Breast epithelium (tissue), 4 donors: ENCODE results near the gene CRTC3. TPM values are rescaled to one million over a fixed set of nuclear protein-coding genes. Genes with fewer than 3 reads are reported as not detected.
"Not testable (repeated sequence)": the region's sequence is repeated elsewhere in the genome, so short reads cannot be mapped to it uniquely, and the experiment has no call there.

Source experiments
- DNase-seq, 2 donors: peaks; one replicate each; pipeline ENCODE4 v3.0.0-alpha.2; 2019; ENCODE audit warnings: low spot score in 2 of 2
- H3K27ac ChIP-seq, 2 donors: fragments of 200-600 bp; sonication (generic) in 1 of 2; one replicate each; pipeline ENCODE4 v1.5.1; 2016 to 2019; ENCODE audit warnings: mild to moderate bottlenecking in 1 of 2
- H3K27me3 ChIP-seq, 2 donors: fragments of 200-600 bp; sonication (generic) in 1 of 2; one replicate each; pipeline versions ENCODE4 v1.5.1 to v1.6.0; 2017 to 2019; ENCODE audit warnings: control low read depth in 1 of 2, mild to moderate bottlenecking in 1 of 2
- H3K36me3 ChIP-seq: fragments of 200-600 bp; one replicate; pipeline ENCODE4 v1.5.1; 2019
- H3K4me1 ChIP-seq, 2 donors: fragments of 200-600 bp; sonication (generic); one replicate each; pipeline ENCODE4 v1.5.1; 2016 to 2019; ENCODE audit warnings: control low read depth in 1 of 2
- H3K4me3 ChIP-seq, 3 donors: fragments of 200-600 bp; sonication (generic); 1 replicate in 2 of 3; 2 replicates in 1 of 3; pipeline ENCODE4 v1.5.1; 2016 to 2019; ENCODE audit warnings: mild to moderate bottlenecking in 3 of 3, moderate library complexity in 2 of 3
- H3K9me3 ChIP-seq, 2 donors: fragments of 200-600 bp; sonication (generic) in 1 of 2; one replicate each; pipeline ENCODE4 v1.5.1; 2016 to 2019; ENCODE audit warnings: control low read depth in 1 of 2
- POLR2A ChIP-seq: fragments of 450-650 bp; IDR thresholded peaks from one replicate; pipeline ENCODE4 v1.6.1; 2016; ENCODE audit warnings: antibody characterized with exemption, mild to moderate bottlenecking, moderate library complexity
- POLR2AphosphoS5 ChIP-seq, 3 donors: sonication (generic); formaldehyde crosslinking; IDR thresholded peaks; one replicate each; pipeline ENCODE4 v1.6.1; 2017; ENCODE audit warnings: antibody characterized with exemption in 3 of 3
- intact Hi-C: fragments of 100-400 bp; cut with DNase I; formaldehyde crosslinking; loops from one replicate; pipeline ENCODE4 v1.15.1; 2023; ENCODE audit warnings: low total_unique reads
- total RNA-seq, 3 donors: library from RNA; depleted of rRNA; stranded (reverse); fragments of >200 nt; gene quantifications; one replicate each; pipeline ENCODE4 v1.1.0, GENCODE V29; 2016
- TF ChIP-seq, protein P1 (sequence below), 3 donors: fragments of 450-650 bp; IDR thresholded peaks; one replicate each; pipeline ENCODE4 v1.5.1; 2016 to 2017; ENCODE audit warnings: antibody characterized with exemption in 3 of 3, mild to moderate bottlenecking in 3 of 3, moderate library complexity in 3 of 3

CRTC3 gene
- total RNA-seq, 3 donors from 2014 or later, result 29.4 to 40.6 (median 36.2) TPM

DNA sequence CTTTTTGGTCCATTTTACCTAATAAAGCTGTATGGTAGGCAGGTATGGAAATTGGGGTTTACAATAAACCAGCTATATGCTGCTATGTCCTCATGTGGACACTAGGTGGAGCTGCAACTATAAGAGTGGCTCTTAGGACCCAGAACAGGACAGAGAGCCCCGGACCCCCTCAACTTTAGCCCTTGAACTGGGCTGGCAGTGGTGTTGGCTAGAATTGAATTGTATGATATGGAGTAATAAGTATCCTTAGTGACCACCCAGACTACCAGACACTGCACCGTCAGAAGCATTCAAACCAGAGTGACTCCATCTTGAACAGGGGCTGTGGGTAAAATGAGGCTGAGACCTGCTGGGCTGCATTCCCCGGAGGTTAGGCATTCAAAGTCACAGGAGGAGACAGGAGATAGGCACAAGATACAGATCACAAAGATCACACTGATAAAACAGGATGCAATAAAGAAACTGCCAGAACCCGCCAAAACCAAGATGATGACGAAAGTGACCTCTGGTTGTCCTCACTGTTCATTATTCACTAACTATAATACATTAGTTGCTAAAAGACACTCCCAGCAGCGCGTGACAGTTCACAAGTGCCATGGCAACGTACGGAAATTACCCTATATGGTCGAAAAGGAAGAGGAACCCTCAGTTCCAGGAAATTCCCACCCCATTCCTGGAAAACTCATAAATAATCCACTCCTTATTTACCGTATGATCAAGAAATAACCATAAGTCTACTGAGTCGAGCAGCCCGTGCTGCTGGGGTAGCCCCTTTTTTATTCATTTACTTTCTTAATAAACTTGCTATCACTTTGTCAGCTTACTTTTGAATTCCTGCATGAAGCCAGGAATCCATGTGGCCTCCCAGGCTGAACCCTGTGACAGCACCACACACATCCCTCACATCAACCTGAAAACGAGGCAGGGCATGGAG is 118.7 kb downstream of the CRTC3 start:
- DNase-seq, result peak in 1 of 2 donors; percentile 66
- no peak overlapping the region for H3K4me3 ChIP-seq
- H3K36me3 ChIP-seq, result no peaks in the 10 kb centered on the region
- intact Hi-C loops, result loop anchor here (5.0 kb wide), 1 partner anchor 239 kb away; no protein-coding TSS in a partner anchor
- TF ChIP-seq POLR2AphosphoS5 (IDR thresholded peaks at IDR 0.05), result peak; percentile 60 to 68 (median 63)
- TF ChIP-seq POLR2A, result no peak
- TF ChIP-seq, protein P1, sequence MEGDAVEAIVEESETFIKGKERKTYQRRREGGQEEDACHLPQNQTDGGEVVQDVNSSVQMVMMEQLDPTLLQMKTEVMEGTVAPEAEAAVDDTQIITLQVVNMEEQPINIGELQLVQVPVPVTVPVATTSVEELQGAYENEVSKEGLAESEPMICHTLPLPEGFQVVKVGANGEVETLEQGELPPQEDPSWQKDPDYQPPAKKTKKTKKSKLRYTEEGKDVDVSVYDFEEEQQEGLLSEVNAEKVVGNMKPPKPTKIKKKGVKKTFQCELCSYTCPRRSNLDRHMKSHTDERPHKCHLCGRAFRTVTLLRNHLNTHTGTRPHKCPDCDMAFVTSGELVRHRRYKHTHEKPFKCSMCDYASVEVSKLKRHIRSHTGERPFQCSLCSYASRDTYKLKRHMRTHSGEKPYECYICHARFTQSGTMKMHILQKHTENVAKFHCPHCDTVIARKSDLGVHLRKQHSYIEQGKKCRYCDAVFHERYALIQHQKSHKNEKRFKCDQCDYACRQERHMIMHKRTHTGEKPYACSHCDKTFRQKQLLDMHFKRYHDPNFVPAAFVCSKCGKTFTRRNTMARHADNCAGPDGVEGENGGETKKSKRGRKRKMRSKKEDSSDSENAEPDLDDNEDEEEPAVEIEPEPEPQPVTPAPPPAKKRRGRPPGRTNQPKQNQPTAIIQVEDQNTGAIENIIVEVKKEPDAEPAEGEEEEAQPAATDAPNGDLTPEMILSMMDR (IDR thresholded peaks at IDR 0.05), result peak; percentile 67 to 93 (median 91)
- H3K27ac ChIP-seq, result peak overlapping the region; percentile 2 to 74
- H3K9me3 ChIP-seq, result no peaks in the 10 kb centered on the region
- no peaks in the 10 kb centered on the region for H3K27me3 ChIP-seq
- H3K4me1 ChIP-seq, result no peaks in the 10 kb centered on the region

DNA sequence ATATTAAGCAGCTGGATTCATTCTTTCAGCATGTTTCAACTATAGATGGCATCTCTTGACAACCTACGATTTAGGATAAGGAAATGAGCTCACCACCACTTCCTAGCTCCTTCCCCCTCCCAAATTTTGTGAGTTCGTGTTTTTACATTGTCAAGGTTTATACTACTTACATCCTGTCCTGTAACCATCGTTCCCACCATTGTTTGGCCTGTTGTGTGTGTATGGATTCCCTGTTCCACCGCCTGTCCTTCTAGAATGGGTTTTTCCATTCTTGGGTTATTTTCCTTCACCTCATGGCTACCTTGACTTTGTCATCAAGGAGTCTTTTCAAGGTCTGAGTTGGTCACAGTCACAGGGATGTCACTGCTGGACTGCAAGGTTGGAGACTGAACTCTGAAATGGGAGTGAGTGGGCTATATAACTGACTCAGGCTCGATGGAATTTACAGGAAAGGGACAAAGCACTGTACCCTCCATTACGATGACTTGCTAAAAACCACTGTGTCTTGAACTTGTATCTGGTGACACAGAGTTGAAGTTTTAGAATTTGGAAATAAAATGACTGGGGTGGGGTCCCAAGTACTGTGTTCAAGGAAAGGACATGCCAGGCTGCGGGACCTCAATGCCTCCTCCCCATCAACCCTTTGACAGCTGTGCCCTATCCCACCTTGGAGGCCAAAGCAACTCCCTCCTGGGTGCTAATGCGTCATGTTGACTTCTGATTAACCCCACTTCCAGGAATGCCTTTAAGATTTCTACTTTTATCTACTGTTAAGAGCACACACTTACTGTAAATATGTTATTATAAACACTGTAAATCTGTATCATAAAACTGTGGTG is 120.6 kb downstream of the CRTC3 start:
- intact Hi-C loops, result no loop called here
- TF ChIP-seq POLR2AphosphoS5 (IDR thresholded peaks at IDR 0.05) (no peak), POLR2A (no peak)
- TF ChIP-seq, protein P1 (IDR thresholded peaks at IDR 0.05), result no peak
- peak overlapping the region in 1 of 2 donors; percentile 28 for H3K27ac ChIP-seq
- no peaks in the 10 kb centered on the region for H3K4me1 ChIP-seq
- H3K9me3 ChIP-seq, result no peaks in the 10 kb centered on the region
- H3K4me3 ChIP-seq, result no peak overlapping the region
- no peak for DNase-seq
- H3K27me3 ChIP-seq, result no peaks in the 10 kb centered on the region
- H3K36me3 ChIP-seq, result no peaks in the 10 kb centered on the region

DNA sequence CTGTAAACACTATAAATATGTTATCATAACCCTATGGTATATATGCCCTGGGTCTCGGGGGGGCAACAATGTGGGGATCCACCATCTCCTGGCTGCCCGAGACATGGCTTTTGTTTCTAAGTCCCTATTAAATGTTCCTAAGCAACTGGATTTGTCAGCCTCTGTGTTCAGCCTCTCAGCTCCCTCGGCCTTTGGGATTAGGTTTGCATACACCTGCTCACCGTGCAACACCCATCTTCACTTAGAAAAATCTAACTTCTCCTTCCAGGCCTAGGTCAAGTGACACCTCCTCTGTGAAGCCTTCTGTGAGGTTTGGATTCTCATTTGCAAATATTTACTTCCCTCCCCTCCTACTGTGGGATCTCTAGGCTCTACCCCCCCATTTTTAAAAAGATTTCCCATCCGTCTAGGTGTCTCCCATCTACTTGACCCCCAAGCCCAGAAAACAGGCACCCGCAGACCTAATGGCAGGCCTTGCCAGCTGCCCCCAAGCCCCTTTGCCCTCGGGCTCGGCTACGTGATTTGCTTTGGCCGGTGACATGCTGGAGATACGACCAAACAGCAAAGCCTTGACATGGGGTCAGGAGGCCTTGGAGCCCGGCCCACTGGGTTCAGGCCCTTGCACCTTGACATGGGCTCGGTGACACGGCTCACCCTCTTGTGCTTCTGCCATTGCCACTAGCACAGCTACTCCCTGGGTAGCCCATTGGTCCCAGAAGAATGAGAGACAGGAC is 121.4 kb downstream of the CRTC3 start:
- no peak for DNase-seq
- H3K36me3 ChIP-seq, result no peaks in the 10 kb centered on the region
- H3K4me1 ChIP-seq, result no peaks in the 10 kb centered on the region
- no peaks in the 10 kb centered on the region for H3K27me3 ChIP-seq
- H3K27ac ChIP-seq, result no peak overlapping the region
- no peaks in the 10 kb centered on the region for H3K9me3 ChIP-seq
- no peak for TF ChIP-seq POLR2AphosphoS5 (IDR thresholded peaks at IDR 0.05)
- TF ChIP-seq, protein P1 (IDR thresholded peaks at IDR 0.05), result no peak
- no peak for TF ChIP-seq POLR2A
- intact Hi-C loops, result no loop called here
- H3K4me3 ChIP-seq, result no peak overlapping the region

GRCh38 chr15:90654233-90655136 is 124.8 kb downstream of the CRTC3 start:
- Histone ChIP-seq H3K36me3 (no peaks in the 10 kb centered on the region), H3K27me3 (no peaks in the 10 kb centered on the region), H3K9me3 (no peaks in the 10 kb centered on the region), H3K27ac (no peak overlapping the region), H3K4me1 (no peaks in the 10 kb centered on the region), H3K4me3 (no peak overlapping the region)
- TF ChIP-seq POLR2AphosphoS5 (IDR thresholded peaks at IDR 0.05), result no peak
- TF ChIP-seq, protein P1 (IDR thresholded peaks at IDR 0.05), result no peak
- TF ChIP-seq POLR2A, result no peak
- intact Hi-C loops, result no loop called here
- DNase-seq, result no peak

DNA sequence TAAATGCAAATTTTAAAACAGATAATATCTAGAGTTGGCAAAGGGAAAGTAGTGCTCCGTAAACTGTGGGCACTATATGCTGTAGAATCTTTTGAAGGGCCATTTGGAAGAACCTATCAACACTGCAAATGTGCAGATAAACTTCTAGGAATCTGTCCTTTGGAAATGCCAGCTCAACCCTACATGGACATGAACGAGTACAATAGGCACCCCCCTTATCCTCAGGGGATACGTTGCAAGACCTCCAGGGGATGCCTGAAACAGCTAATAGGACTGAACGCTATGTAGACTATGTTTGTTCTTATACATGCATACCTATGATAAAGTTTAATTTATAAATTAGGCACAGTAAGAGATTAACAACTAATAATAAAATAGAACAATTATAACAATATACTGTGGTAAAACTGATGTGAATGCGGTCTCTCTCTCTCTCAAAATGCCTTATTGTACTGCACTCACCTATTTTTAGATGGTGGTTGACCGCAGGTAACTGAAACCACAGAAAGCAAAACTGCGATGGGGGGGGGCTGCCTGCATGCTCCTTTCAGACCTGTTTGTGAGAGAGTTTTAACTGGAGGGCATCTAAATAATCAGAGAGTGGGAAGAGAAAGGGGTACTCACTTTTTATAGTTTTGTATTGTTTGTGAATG is 127.9 kb downstream of the CRTC3 start:
- H3K36me3 ChIP-seq, H3K27me3 ChIP-seq, H3K4me1 ChIP-seq, H3K27ac ChIP-seq, DNase-seq, H3K4me3 ChIP-seq, H3K9me3 ChIP-seq, intact Hi-C loops: not testable (repeated sequence)
